Stomach (tissue), 9 donors: Measurements from ENCODE around the gene SORCS3. TPM values are rescaled to one million over a fixed set of nuclear protein-coding genes. Genes with fewer than 3 reads are reported as not detected.
A peak's percentile ranks its signal among the peaks of the same experiment; 100 is the strongest.

ENCODE experiments used
- DNase-seq, 2 donors: peaks; one replicate each; pipeline versions ENCODE4 v3.0.0 to v3.0.0-alpha.2; 2013 to 2019
- H3K27ac ChIP-seq, 5 donors: fragments of 200-600 bp in 4 of 5; sonication (generic) in 4 of 5; one replicate each; pipeline ENCODE4 v1.5.1; 2013 to 2019; ENCODE audit warnings: mild to moderate bottlenecking in 1 of 5, moderate library complexity in 1 of 5
- H3K27me3 ChIP-seq, 3 donors: fragments of 200-600 bp; sonication (generic); one replicate each; pipeline ENCODE4 v1.5.1; 2017 to 2019; ENCODE audit warnings: mixed run types in 1 of 3
- H3K36me3 ChIP-seq, 4 donors: fragments of 200-600 bp; sonication (generic); 1 replicate in 3 of 4; 2 replicates in 1 of 4; pipeline ENCODE4 v1.5.1; 2016 to 2019
- H3K4me1 ChIP-seq, 4 donors: fragments of 200-600 bp; sonication (generic); one replicate each; pipeline ENCODE4 v1.5.1; 2016 to 2019
- H3K4me3 ChIP-seq, 4 donors: fragments of 200-600 bp; sonication (generic) in 3 of 4; one replicate each; pipeline ENCODE4 v1.5.1; 2016 to 2019; ENCODE audit warnings: mild to moderate bottlenecking in 1 of 4
- H3K9me3 ChIP-seq, 4 donors: fragments of 200-600 bp; sonication (generic); one replicate each; pipeline ENCODE4 v1.5.1; 2016 to 2019
- CTCF ChIP-seq, 7 experiments: fragments of 450-650 bp in 4 of 7; fragments of 200-600 bp in 3 of 7; sonication (generic) in 3 of 7; IDR thresholded peaks; one replicate each; pipeline ENCODE4 v1.5.1; 2016 to 2019; ENCODE audit warnings: antibody characterized with exemption in 7 of 7, control low read depth in 2 of 7, mild to moderate bottlenecking in 1 of 7
- EP300 ChIP-seq: sonication (generic); formaldehyde crosslinking; IDR thresholded peaks from one replicate; pipeline ENCODE4 v1.6.1; 2017; ENCODE audit warnings: antibody characterized with exemption
- POLR2A ChIP-seq, 4 donors: fragments of 450-650 bp; IDR thresholded peaks; one replicate each; pipeline ENCODE4 v1.6.1; 2016; ENCODE audit warnings: antibody characterized with exemption in 4 of 4, control low read depth in 2 of 4, mild to moderate bottlenecking in 1 of 4, moderate library complexity in 1 of 4
- POLR2AphosphoS5 ChIP-seq, 3 donors: sonication (generic); formaldehyde crosslinking; IDR thresholded peaks; one replicate each; pipeline ENCODE4 v1.6.1; 2016; ENCODE audit warnings: antibody characterized with exemption in 3 of 3
- WGBS, 5 donors: extraction: QIAGEN DNeasy Blood & Tissue Kit in 3 of 5; methylation state at CpG; one replicate each; pipeline versions ENCODE4 v1.1.5 to v1.1.7; 2013 to 2018; 5-methylcytosine and 5-hydroxymethylcytosine counted together
- intact Hi-C: fragments of 100-400 bp; cut with DNase I; formaldehyde crosslinking; loops from one replicate; pipeline ENCODE4 v1.15.1; 2023; ENCODE audit warnings: low total_unique reads
- polyA plus RNA-seq, 3 donors: library from polyadenylated mRNA; stranded (reverse); fragments of 200-250 nt; gene quantifications; one replicate each; pipeline ENCODE4 v1.2.3, GENCODE V29; 2013
- total RNA-seq, 5 donors: library from RNA; depleted of rRNA; stranded (reverse); fragments of >200 nt; gene quantifications; one replicate each; pipeline versions ENCODE4 v1.1.0 to v1.2.3, GENCODE V29; 2014 to 2016
- donor health status: healthy with polysubstance abuse.
- donor health status: Bipolar disorder and iron deficiency.
- donor health status: healthy.

The SORCS3 gene
- total and polyA plus RNA-seq, 8 donors: 0.06 to 2.6 (median 0.20) TPM; not detected in 4

GRCh38 chr10:104617831-104618230, 23.3 kb upstream of the SORCS3 start:
- H3K27me3 ChIP-seq: peaks cover 0 to 16% (median 4%) of the 10 kb centered on the region in 3 donors
- H3K4me3 ChIP-seq: no peak overlapping the region
- TF ChIP-seq POLR2AphosphoS5 (IDR thresholded peaks at IDR 0.05): no peak
- TF ChIP-seq CTCF (IDR thresholded peaks at IDR 0.05): no peak
- TF ChIP-seq EP300: no peak
- no peak for TF ChIP-seq POLR2A (IDR thresholded peaks at IDR 0.05)
- no peaks in the 10 kb centered on the region for H3K36me3 ChIP-seq
- intact Hi-C loops: no loop called here
- WGBS, 5 donors: 71 to 85% (median 81%) methylated on average over 2 of the region's 2 CpGs
- peaks cover 0 to 10% (median 2%) of the 10 kb centered on the region in 4 donors for H3K9me3 ChIP-seq
- DNase-seq: no peak
- H3K4me1 ChIP-seq: no peaks in the 10 kb centered on the region
- H3K27ac ChIP-seq: no peak overlapping the region

DNA sequence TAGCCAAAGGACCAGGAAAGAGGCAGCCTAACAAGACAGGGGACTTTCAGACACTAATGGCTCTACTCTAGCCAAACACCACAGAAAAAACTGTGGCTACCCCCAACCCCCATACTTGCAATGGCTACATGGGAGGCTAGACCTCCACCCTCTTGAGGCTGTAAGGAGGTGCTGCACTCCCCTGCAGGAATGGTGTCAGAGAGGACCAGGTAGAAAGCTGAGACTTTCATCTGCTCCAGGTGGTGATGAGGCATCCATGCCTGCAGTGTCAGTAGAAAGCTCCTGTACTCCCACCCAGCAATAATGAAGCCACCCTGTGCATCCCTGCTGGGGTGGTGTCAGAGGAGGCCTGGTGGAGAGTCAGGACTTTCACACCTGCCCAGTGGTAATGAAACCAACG, 18.9 kb upstream of the SORCS3 start:
- H3K4me3 ChIP-seq: no peak overlapping the region
- no peaks in the 10 kb centered on the region for H3K4me1 ChIP-seq
- no peak for DNase-seq
- no peaks in the 10 kb centered on the region for H3K36me3 ChIP-seq
- 80 to 100% (median 93%) methylated on average over 1 of the region's 1 CpG for WGBS, 5 donors
- peaks cover 0 to 16% (median 4%) of the 10 kb centered on the region in 3 donors for H3K27me3 ChIP-seq
- H3K9me3 ChIP-seq: peaks cover 0 to 7% (median 2%) of the 10 kb centered on the region in 4 donors
- H3K27ac ChIP-seq: no peak overlapping the region
- intact Hi-C loops: no loop called here
- TF ChIP-seq EP300 (no peak), POLR2A (IDR thresholded peaks at IDR 0.05) (no peak), POLR2AphosphoS5 (IDR thresholded peaks at IDR 0.05) (no peak), CTCF (IDR thresholded peaks at IDR 0.05) (no peak)

GRCh38 chr10:104622598-104623209, 18.4 kb upstream of the SORCS3 start:
- no peak overlapping the region for H3K4me3 ChIP-seq
- peaks cover 0 to 2% (median 0%) of the 10 kb centered on the region in 4 donors for H3K9me3 ChIP-seq
- no peak overlapping the region for H3K27ac ChIP-seq
- TF ChIP-seq EP300 (no peak), CTCF (IDR thresholded peaks at IDR 0.05) (peak in 2 of 7 experiments; percentile 23 to 40), POLR2A (IDR thresholded peaks at IDR 0.05) (no peak), POLR2AphosphoS5 (IDR thresholded peaks at IDR 0.05) (no peak)
- no peaks in the 10 kb centered on the region for H3K36me3 ChIP-seq
- intact Hi-C loops: no loop called here
- 26 to 36% (median 33%) methylated on average over 4 of the region's 4 CpGs for WGBS, 5 donors
- peak in 1 of 2 donors; percentile 57 for DNase-seq
- no peaks in the 10 kb centered on the region for H3K4me1 ChIP-seq
- H3K27me3 ChIP-seq: peaks cover 0 to 16% (median 4%) of the 10 kb centered on the region in 3 donors

DNA sequence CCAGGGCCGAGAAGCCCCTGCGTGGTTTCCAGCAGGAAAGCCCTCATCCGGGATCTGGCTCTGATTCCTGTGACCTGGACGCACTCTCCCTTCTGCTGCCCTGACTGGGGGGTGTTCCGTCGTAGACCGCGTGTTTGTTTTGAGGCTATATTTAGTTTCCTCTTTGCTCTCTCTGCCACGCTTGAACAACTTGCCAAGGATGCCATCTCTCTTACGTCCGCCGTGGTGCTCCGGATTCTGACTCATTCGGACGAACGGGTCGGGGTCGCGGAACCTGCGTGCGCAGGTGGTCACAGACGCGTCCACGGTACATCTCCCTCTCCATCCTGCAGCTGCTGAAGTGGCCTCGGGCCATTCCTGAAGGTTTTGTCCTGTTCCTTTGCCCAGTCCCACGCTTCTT, 10.4 kb upstream of the SORCS3 start:
- TF ChIP-seq EP300 (no peak), POLR2A (IDR thresholded peaks at IDR 0.05) (no peak), POLR2AphosphoS5 (IDR thresholded peaks at IDR 0.05) (no peak), CTCF (IDR thresholded peaks at IDR 0.05) (no peak)
- Histone ChIP-seq H3K36me3 (no peaks in the 10 kb centered on the region), H3K4me1 (no peaks in the 10 kb centered on the region), H3K4me3 (no peak overlapping the region), H3K27me3 (peaks cover 0 to 28% (median 11%) of the 10 kb centered on the region in 3 donors), H3K27ac (no peak overlapping the region), H3K9me3 (no peaks in the 10 kb centered on the region)
- intact Hi-C loops: no loop called here
- no peak for DNase-seq
- 82 to 90% (median 85%) methylated on average over 26 of the region's 26 CpGs for WGBS, 5 donors
